ENCODE measurements around the gene CASP8.

DNA sequence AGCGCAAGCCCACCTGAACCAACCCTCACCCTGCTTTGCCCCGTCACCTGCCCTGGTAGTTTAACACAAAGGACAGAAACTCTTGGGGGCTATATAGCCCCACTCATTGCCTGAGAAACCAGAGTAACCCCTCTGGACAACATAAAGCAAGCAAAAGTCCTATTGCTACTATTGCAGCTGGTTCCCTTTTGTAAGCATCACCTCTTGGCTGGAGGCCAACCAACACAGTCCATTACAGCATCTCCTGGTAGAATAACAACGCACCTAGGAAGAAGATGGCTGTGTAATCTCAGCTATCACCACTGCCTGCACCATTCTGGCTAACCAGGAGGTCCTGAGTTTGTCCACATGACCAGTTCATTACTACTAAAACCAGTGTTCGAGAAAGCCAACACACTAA lies 60.4 kb downstream of the CASP8 start:
- TF ChIP-seq TAF1 (IDR thresholded peaks at IDR 0.05; ENCODE audit: low read depth): no peak
- TF ChIP-seq EZH2 (IDR thresholded peaks at IDR 0.05; ENCODE audit: borderline replicate concordance, insufficient read depth, low read length, poor library complexity, severe bottlenecking): no peak
- TF ChIP-seq, protein P1, sequence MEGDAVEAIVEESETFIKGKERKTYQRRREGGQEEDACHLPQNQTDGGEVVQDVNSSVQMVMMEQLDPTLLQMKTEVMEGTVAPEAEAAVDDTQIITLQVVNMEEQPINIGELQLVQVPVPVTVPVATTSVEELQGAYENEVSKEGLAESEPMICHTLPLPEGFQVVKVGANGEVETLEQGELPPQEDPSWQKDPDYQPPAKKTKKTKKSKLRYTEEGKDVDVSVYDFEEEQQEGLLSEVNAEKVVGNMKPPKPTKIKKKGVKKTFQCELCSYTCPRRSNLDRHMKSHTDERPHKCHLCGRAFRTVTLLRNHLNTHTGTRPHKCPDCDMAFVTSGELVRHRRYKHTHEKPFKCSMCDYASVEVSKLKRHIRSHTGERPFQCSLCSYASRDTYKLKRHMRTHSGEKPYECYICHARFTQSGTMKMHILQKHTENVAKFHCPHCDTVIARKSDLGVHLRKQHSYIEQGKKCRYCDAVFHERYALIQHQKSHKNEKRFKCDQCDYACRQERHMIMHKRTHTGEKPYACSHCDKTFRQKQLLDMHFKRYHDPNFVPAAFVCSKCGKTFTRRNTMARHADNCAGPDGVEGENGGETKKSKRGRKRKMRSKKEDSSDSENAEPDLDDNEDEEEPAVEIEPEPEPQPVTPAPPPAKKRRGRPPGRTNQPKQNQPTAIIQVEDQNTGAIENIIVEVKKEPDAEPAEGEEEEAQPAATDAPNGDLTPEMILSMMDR (IDR thresholded peaks at IDR 0.05; ENCODE audit: poor library complexity, severe bottlenecking): no peak
- TF ChIP-seq SMC3 (conservative IDR thresholded peaks at IDR 0.05; ENCODE audit: poor library complexity): no peak
- no peak for TF ChIP-seq REST (IDR thresholded peaks at IDR 0.05; ENCODE audit: borderline replicate concordance)

Data from neural cell (in vitro differentiated cells).